22Rv1 (cell line): Measurements from ENCODE around the gene CCT2.
A peak's percentile ranks its signal among the peaks of the same experiment; 100 is the strongest.

Experiments
- H3K27ac ChIP-seq: fragments of 450-650 bp; 2 replicates; pipeline ENCODE4 v1.5.1; 2017
- CTCF ChIP-seq: fragments of 450-650 bp; IDR thresholded peaks from 2 replicates; pipeline ENCODE4 v1.5.1; 2017; ENCODE audit warnings: mild to moderate bottlenecking
- ZFX ChIP-seq: fragments of 450-650 bp; IDR thresholded peaks from 2 replicates; pipeline ENCODE4 v1.6.1; 2017; ENCODE audit warnings: antibody characterized with exemption, borderline replicate concordance

The CCT2 gene

GRCh38 chr12:69585189-69586062 lies at the start of gene CCT2:
Gene CCT2 (plus strand): TSS chr12:69585459. CDS start chr12:69585522, 63 bp downstream.
- H3K27ac ChIP-seq: peak within 1 kb of the TSS; percentile 82
- no peak for TF ChIP-seq ZFX
- TF ChIP-seq CTCF: peak; percentile 53

GRCh38 chr12:69540987-69541386 lies 44.3 kb upstream of the CCT2 start:
- no peak for TF ChIP-seq CTCF
- TF ChIP-seq ZFX: no peak
- no peak overlapping the region for H3K27ac ChIP-seq

GRCh38 chr12:69544087-69544486 lies 41.2 kb upstream of the CCT2 start:
- H3K27ac ChIP-seq: no peak overlapping the region
- TF ChIP-seq CTCF: no peak
- no peak for TF ChIP-seq ZFX

GRCh38 chr12:69545081-69545480 lies 40.2 kb upstream of the CCT2 start:
- H3K27ac ChIP-seq: no peak overlapping the region
- TF ChIP-seq ZFX: no peak
- TF ChIP-seq CTCF: no peak

- TF ChIP-seq CTCF (no peak), ZFX (no peak)
- H3K27ac ChIP-seq: no peak overlapping the region
Measured at GRCh38 chr12:69546693-69547438, 38.4 kb upstream of the CCT2 start.

- TF ChIP-seq CTCF (no peak), ZFX (no peak)
- H3K27ac ChIP-seq: no peak overlapping the region
Measured at GRCh38 chr12:69548687-69549086, 36.6 kb upstream of the CCT2 start.
